HepG2 (cell line): ENCODE data around the gene ISG20L2. TPM values are rescaled to one million over a fixed set of nuclear protein-coding genes. Genes with fewer than 3 reads are reported as not detected.
A peak's percentile ranks its signal among the peaks of the same experiment; 100 is the strongest.

Source experiments
- AFF4 ChIP-seq: sonication (generic); formaldehyde crosslinking; IDR thresholded peaks from 2 replicates; pipeline ENCODE4 v1.4.0; 2020; ENCODE audit warnings: missing genetic modification reagents
- CBX1 ChIP-seq: IDR thresholded peaks from one replicate; pipeline ENCODE4 v1.6.1; 2016; ENCODE audit warnings: antibody characterized with exemption, low read depth
- CREB3 ChIP-seq: sonication (generic); formaldehyde crosslinking; IDR thresholded peaks from 2 replicates; pipeline ENCODE4 v1.5.0; 2020; ENCODE audit warnings: missing genetic modification reagents
- GATAD1 ChIP-seq: IDR thresholded peaks from 2 replicates; pipeline ENCODE4 v1.6.1; 2016; ENCODE audit warnings: missing genetic modification reagents, missing compliant biosample characterization
- GFI1 ChIP-seq: sonication (generic); formaldehyde crosslinking; IDR thresholded peaks from 2 replicates; pipeline ENCODE4 v1.5.0; 2020; ENCODE audit warnings: missing genetic modification reagents, mild to moderate bottlenecking, borderline replicate concordance
- PRPF4 ChIP-seq: fragments of 200-400 bp; formaldehyde crosslinking; IDR thresholded peaks from 2 replicates; pipeline ENCODE4 v1.6.1; 2016; ENCODE audit warnings: low read length, low read depth; ENCODE audit not compliant: poor library complexity, severe bottlenecking
- SRSF1 ChIP-seq: fragments of 200-400 bp; formaldehyde crosslinking; optimal IDR thresholded peaks from 2 replicates; pipeline ENCODE3; 2017; ENCODE audit warnings: mild to moderate bottlenecking, low read depth, low read length, moderate library complexity
- WIZ ChIP-seq: sonication (generic); formaldehyde crosslinking; IDR thresholded peaks from 2 replicates; pipeline ENCODE4 v1.5.1; 2020; ENCODE audit warnings: mild to moderate bottlenecking, missing genetic modification reagents
- YEATS2 ChIP-seq: sonication (generic); formaldehyde crosslinking; IDR thresholded peaks from 2 replicates; pipeline ENCODE4 v1.4.0; 2020; ENCODE audit warnings: missing genetic modification reagents, borderline replicate concordance
- ZNF30 ChIP-seq: sonication (generic); formaldehyde crosslinking; IDR thresholded peaks from 2 replicates; pipeline ENCODE4 v1.5.0; 2020; ENCODE audit warnings: mild to moderate bottlenecking, missing genetic modification reagents
- ZNF44 ChIP-seq: sonication (generic); formaldehyde crosslinking; IDR thresholded peaks from 2 replicates; pipeline ENCODE4 v1.5.1; 2020; ENCODE audit warnings: mild to moderate bottlenecking, missing genetic modification reagents
- ZNF546 ChIP-seq: sonication (generic); formaldehyde crosslinking; conservative IDR thresholded peaks from 2 replicates; pipeline ENCODE4 v1.8.1; 2023; ENCODE audit warnings: mild to moderate bottlenecking, missing genetic modification reagents
- ZNF614 ChIP-seq: IDR thresholded peaks from 2 replicates; pipeline ENCODE4 v1.6.1; 2018; ENCODE audit warnings: missing biosample characterization, missing genetic modification reagents, inconsistent platforms, borderline replicate concordance
- ZNF784 ChIP-seq: sonication (generic); formaldehyde crosslinking; IDR thresholded peaks from 2 replicates; pipeline ENCODE4 v1.5.1; 2020; ENCODE audit warnings: missing genetic modification reagents, mild to moderate bottlenecking, borderline replicate concordance
- ZSCAN31 ChIP-seq: sonication (generic); formaldehyde crosslinking; IDR thresholded peaks from 2 replicates; pipeline ENCODE4 v1.5.0; 2020; ENCODE audit warnings: low read depth, mild to moderate bottlenecking, missing genetic modification reagents
- polyA plus RNA-seq, 8 experiments: library from polyadenylated mRNA; depleted of rRNA in 3 of 8; stranded (reverse) in 7 of 8; unstranded in 1 of 8; fragments of >200 nt; fragmentation: Illumina TruSeq in 4 of 8; extraction: Trizol in 4 of 8; gene quantifications; 2 replicates each; pipeline versions ENCODE4 v1.2.1 to v1.2.3, GENCODE V29; 2011 to 2016; ENCODE audit warnings: low read depth in 4 of 8, missing spikeins in 1 of 8, mixed read lengths in 1 of 8; ENCODE audit not compliant: insufficient read depth in 1 of 8
- total RNA-seq, 5 experiments: library from RNA; depleted of rRNA; stranded (reverse); fragments of >200 nt; fragmentation: Illumina TruSeq; extraction: Trizol; gene quantifications; 2 replicates each; pipeline ENCODE4 v1.2.3, GENCODE V29; 2016; ENCODE audit warnings: low read depth in 1 of 5
- TF ChIP-seq, protein P1 (sequence below): sonication (generic); formaldehyde crosslinking; IDR thresholded peaks from 2 replicates; pipeline ENCODE4 v1.5.1; 2020; ENCODE audit warnings: missing genetic modification reagents, mild to moderate bottlenecking, borderline replicate concordance
- TF ChIP-seq, protein P2 (sequence below): sonication (generic); formaldehyde crosslinking; conservative IDR thresholded peaks from 2 replicates; pipeline ENCODE4 v1.4.0; 2020; ENCODE audit warnings: missing genetic modification reagents

ISG20L2 gene
- total and polyA plus RNA-seq, 2 of the 13 experiments (the other 11 are each of a cell fraction or from before 2014, with no cell fraction given), result 19.8 to 21.3 TPM

DNA sequence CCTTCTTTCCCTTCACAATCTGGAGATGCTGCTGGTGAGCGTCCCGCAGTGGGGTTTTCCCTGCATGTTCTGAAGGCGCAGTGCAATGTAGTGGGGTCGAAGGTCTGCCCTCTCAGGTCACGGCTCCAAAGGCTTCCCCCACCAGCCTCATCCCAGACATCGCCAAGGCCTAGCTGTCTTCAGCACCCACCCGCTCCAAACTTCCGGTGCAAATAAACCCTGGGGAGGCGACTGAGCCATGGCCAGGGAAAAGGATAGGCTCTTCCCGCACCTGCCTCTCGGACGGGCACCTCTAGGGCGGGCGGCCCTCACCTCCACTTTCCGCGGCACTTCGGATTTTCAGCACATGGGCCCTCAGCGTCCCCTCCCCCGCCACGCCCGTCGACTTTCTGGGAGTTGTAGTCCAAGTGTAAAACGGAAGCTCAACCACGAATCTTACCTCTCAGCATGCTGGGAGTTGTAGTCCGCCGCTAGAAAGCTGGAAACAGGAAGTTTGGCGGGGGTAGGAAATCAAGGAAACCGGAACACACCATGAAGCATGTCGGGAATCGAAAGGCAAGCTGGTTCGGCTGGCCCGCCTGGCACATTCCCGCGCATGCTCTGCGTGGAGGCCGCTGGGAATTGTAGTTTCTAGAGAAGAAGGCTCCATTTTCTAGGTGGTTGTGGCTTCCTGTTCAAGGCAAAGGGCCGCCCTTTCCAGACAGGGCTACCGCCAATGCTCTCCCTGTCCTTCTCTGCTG is 12.3 kb upstream of the ISG20L2 start, which contains the start of gene MRPL24 (continued):
- 0 out of 2 replicates have a peak, but pooled peaks have one; percentile 77 for TF ChIP-seq ZNF30 (CRISPR knock-in tag)
- TF ChIP-seq ZNF784, result peak; percentile 88
- TF ChIP-seq YEATS2 (CRISPR knock-in tag), result peak; percentile 92
- peak; percentile 81 for TF ChIP-seq ZNF44
- TF ChIP-seq GFI1, result peak; percentile 49; the same call in 1 of the 2 replicates
- peak; percentile 50 for TF ChIP-seq SRSF1
- peak; percentile 10 for TF ChIP-seq PRPF4
- no peak for TF ChIP-seq CREB3 (CRISPR knock-in tag)
- TF ChIP-seq AFF4 (CRISPR knock-in tag), result 0 out of 2 replicates have a peak, but pooled peaks have one; percentile 60
- peak; percentile 92 for TF ChIP-seq GATAD1 (CRISPR knock-in tag)
- no peak for TF ChIP-seq WIZ (CRISPR knock-in tag)
- TF ChIP-seq, protein P1, sequence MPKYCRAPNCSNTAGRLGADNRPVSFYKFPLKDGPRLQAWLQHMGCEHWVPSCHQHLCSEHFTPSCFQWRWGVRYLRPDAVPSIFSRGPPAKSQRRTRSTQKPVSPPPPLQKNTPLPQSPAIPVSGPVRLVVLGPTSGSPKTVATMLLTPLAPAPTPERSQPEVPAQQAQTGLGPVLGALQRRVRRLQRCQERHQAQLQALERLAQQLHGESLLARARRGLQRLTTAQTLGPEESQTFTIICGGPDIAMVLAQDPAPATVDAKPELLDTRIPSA (CRISPR knock-in tag), result no peak; the same call in 1 of the 2 replicates
- peak; percentile 63 for TF ChIP-seq CBX1
- TF ChIP-seq ZNF614 (CRISPR knock-in tag), result no peak; the same call in 1 of the 2 replicates
- 0 out of 2 replicates have a peak, but pooled peaks have one; percentile 54 for TF ChIP-seq ZSCAN31 (CRISPR knock-in tag)
- TF ChIP-seq, protein P2, sequence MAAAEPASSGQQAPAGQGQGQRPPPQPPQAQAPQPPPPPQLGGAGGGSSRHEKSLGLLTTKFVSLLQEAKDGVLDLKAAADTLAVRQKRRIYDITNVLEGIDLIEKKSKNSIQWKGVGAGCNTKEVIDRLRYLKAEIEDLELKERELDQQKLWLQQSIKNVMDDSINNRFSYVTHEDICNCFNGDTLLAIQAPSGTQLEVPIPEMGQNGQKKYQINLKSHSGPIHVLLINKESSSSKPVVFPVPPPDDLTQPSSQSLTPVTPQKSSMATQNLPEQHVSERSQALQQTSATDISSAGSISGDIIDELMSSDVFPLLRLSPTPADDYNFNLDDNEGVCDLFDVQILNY (CRISPR knock-in tag), result peak; percentile 12; the same call in 1 of the 2 replicates
- TF ChIP-seq ZNF546 (CRISPR knock-in tag), result peak; percentile 79; the same call in 1 of the 2 replicates
